ENCODE results near the gene PCGF3.
"Not testable (repeated sequence)": the region's sequence is repeated elsewhere in the genome, so short reads cannot be mapped to it uniquely, and the experiment has no call there.

Gene PCGF3

DNA sequence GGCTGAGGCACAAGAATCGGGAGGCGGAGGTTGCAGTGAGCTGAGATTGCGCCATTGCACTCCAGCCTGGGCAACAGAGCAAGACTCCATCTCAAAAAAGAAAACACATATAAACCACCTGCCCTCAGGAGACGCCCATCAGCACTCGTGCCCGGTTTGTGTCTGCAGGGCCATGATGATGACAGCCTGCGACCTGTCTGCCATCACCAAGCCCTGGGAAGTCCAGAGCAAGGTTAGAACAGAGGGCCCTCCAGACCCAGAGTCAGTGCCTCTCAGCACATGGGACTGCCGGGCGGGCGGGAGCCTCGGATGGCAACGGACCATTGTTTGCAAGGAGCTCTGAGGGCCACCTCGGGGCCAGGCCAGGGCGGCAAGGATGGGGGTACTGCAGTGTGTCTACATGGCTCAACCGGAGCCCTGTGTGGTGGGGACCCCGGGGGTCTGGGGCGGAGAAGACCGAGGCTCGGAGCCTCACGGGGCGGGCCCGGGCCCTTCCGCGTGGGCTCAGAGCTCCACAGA lies 40.9 kb upstream of the PCGF3 start:
- Mint-ChIP-seq H3K9me3 (peaks cover 5% of the 10 kb centered on the region), H3K27ac (peak overlapping the region; percentile 84), H3K4me1 (peaks cover 28% of the 10 kb centered on the region), H3K4me3 (peak overlapping the region; percentile 84), H3K36me3 (peaks cover 22% of the 10 kb centered on the region), H3K27me3 (no peaks in the 10 kb centered on the region)
- no peak for ATAC-seq

DNA sequence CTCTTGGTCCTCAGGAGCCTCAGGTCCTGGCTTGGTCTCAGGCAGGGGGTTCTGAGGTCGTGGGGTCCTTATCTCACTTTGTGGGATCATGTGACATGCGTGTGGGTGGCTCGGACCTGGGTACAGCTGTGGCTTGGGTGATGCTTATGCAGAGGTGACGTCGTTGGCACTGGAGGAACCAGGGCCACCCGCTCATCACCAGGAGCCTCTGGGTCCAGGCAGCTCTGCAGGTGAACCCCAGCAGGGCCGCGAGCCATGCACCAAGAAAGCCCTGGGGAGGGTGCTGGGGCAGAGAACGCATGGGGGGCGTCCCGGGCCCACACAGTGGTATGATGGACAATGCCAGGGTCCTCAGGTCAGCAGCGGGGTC lies 40.3 kb upstream of the PCGF3 start:
- peaks cover 5% of the 10 kb centered on the region for H3K9me3 Mint-ChIP-seq
- H3K4me3 Mint-ChIP-seq: no peak overlapping the region
- H3K4me1 Mint-ChIP-seq: peaks cover 28% of the 10 kb centered on the region
- H3K36me3 Mint-ChIP-seq: peaks cover 16% of the 10 kb centered on the region
- H3K27ac Mint-ChIP-seq: no peak overlapping the region
- no peak for ATAC-seq
- no peaks in the 10 kb centered on the region for H3K27me3 Mint-ChIP-seq

DNA sequence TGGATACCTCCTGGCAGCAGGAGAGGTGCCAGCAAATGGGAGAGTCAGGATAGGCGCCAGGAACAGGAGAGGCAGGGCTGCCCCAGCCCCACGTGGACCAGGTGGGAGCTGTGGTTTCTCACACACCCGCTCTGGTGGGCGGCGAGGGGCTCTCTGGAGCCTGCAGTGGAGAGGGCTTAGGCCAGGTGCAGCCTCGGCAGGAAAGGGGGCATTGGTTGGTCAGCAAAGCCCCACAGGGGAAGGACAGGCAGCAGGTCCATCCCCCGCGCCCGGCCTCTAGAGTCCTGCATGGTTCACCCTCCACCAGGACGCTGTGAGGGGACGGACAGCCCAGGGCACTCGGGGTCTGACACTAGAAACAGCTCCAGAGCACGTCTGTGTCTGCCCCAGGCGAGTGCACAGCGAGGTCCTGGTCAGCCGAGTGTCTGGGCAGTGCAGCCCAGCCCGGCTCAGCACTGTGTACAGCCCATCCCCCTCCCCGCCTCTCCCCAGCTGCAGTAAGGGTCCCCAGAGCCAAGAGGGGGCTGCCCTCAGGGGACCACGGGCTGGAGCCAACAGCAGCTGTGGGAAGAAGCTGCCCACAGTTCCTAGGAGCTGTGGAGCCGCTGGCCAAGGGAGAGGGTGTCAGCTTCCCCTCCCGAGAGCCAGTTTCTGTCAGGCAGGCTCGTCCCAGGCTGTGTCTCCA lies 39.7 kb upstream of the PCGF3 start:
- Mint-ChIP-seq H3K36me3 (peaks cover 14% of the 10 kb centered on the region), H3K9me3 (peaks cover 2% of the 10 kb centered on the region), H3K27me3 (no peaks in the 10 kb centered on the region), H3K4me3 (no peak overlapping the region), H3K27ac (no peak overlapping the region), H3K4me1 (peaks cover 28% of the 10 kb centered on the region)
- ATAC-seq: no peak

DNA sequence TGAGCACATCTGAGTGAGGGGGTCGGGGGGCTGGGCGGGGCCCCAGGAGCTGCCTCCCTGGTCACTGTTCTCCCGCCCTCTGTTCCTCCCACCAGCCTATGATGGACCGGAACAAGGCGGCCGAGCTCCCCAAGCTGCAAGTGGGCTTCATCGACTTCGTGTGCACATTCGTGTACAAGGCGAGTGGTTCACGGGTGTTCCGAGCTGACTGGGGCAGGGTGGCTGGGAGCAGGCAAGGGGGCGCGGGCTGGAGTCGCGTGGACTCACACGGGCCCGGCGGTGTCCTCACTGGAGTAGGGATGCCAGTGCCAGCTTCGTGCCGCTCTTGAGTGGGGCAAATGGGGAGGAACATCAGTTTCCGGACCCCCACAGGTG lies 39.2 kb upstream of the PCGF3 start:
- no peak overlapping the region for H3K27ac Mint-ChIP-seq
- H3K36me3 Mint-ChIP-seq: peaks cover 16% of the 10 kb centered on the region
- no peak for ATAC-seq
- H3K9me3 Mint-ChIP-seq: no peaks in the 10 kb centered on the region
- H3K4me3 Mint-ChIP-seq: no peak overlapping the region
- H3K27me3 Mint-ChIP-seq: no peaks in the 10 kb centered on the region
- peaks cover 28% of the 10 kb centered on the region for H3K4me1 Mint-ChIP-seq

DNA sequence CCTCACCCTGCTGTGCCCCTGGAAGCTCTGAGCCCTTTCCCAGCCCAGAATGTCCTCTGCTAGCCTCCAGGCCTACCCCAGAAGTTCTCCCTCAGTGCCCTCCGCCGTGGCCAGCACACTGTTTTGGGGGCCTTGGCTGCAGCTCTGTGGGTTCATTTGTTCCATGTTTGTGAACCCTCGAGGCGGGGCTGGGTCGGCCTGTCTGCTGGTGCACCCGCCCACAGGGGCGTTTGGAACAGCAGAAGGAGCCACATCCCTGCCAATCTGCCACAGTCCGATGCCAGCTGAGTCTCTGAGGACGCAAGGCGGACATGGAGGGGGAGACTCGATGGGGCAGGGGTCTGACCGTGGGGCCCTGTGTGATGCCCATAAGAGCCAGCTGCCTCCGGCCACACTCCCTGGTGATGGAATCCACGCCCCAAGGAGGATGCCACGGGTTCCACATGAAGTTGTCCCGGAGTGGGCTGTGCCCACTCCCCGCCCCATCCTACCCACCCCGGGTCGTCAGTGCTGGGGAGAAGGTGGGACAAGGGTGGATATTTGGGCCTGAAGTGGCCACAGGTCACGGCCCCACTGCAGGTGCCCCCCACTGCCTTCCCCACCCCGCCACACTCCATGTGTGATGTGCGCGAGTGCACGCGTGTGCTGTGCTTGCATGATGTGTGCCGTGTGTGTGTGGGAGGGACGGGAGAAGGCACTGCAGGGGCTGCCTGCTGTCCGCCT lies 38.6 kb upstream of the PCGF3 start:
- peaks cover 18% of the 10 kb centered on the region for H3K36me3 Mint-ChIP-seq
- H3K27ac Mint-ChIP-seq: no peak overlapping the region
- ATAC-seq: no peak
- no peaks in the 10 kb centered on the region for H3K9me3 Mint-ChIP-seq
- no peaks in the 10 kb centered on the region for H3K27me3 Mint-ChIP-seq
- no peak overlapping the region for H3K4me3 Mint-ChIP-seq
- peaks cover 28% of the 10 kb centered on the region for H3K4me1 Mint-ChIP-seq

DNA sequence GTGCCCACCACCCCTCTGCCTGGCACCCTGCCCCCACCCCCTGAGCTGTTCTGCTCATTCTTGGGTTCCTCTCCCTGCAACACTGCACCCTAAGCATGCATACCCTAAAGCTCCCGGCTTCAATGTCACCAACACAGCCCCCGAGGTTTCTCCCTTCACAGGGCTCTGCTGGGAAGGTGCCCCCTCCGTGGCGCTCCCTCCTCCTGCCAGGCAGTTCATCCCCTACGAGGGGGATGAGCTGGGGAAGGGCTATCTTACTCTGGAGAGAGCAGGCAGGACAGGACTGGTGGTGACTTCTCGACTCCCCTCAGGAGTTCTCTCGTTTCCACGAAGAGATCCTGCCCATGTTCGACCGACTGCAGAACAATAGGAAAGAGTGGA lies 38.1 kb upstream of the PCGF3 start:
- ATAC-seq: no peak
- Mint-ChIP-seq H3K4me1 (peaks cover 22% of the 10 kb centered on the region), H3K27me3 (no peaks in the 10 kb centered on the region), H3K4me3 (no peak overlapping the region), H3K36me3 (peaks cover 19% of the 10 kb centered on the region), H3K27ac (no peak overlapping the region), H3K9me3 (no peaks in the 10 kb centered on the region)

DNA sequence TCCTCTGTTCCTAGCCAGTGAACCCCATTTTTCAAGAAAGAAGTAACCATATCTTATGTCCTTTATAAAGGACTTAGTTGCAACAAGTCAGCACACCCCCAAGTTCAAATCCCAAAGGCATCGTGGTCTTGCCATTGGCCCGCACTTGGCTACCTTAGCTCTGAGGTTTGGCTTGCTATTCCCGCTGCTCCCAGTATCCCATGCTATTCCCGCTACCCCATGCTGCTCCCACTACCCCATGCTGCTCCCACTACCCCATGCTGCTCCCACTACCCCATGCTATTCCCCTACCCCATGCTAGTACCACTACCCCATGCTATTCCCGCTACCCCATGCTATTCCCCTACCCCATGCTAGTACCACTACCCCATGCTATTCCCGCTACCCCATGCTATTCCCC lies 37.4 kb upstream of the PCGF3 start:
- Mint-ChIP-seq H3K36me3 (peaks cover 23% of the 10 kb centered on the region), H3K4me1 (peaks cover 20% of the 10 kb centered on the region)
- H3K4me3 Mint-ChIP-seq, H3K27me3 Mint-ChIP-seq, H3K27ac Mint-ChIP-seq, ATAC-seq, H3K9me3 Mint-ChIP-seq: not testable (repeated sequence)

DNA sequence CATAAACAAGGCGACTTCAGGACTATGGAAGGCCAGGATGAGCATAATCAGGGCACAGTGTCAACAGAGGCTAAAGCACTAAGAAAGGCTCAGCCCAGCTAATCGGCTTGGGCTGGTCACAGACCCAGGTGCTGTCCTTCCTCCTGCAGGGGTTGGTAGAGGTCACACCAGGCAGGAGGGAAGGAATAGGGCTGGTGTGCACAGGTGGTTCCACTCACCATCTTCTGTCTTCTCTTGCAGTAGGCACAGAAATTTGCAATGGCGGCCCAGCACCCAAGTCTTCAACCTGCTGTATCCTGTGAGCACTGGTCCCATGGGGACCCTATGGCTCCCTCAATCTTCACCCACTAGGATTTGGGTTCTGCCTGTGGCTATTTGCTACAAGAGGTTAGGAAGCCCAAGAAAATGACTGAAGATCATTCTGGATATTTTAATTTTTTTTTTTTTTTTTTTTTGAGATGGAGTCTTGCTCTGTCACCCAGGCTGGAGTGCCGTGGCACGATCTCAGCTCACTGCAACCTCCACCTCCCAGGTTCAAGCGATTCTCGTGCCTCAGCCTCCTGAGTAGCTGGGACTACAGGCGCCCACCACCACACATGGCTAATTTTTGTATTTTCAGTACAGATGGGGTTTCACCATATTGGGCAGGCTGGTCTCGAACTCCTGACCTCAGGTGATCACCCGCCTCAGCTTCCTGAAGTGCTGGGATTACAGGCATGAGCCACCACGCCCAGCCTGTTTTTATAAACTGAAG lies 35.6 kb upstream of the PCGF3 start:
- H3K27ac Mint-ChIP-seq, H3K4me3 Mint-ChIP-seq, H3K27me3 Mint-ChIP-seq, H3K9me3 Mint-ChIP-seq, ATAC-seq: not testable (repeated sequence)
- Mint-ChIP-seq H3K36me3 (peaks cover 27% of the 10 kb centered on the region), H3K4me1 (peaks cover 17% of the 10 kb centered on the region)

DNA sequence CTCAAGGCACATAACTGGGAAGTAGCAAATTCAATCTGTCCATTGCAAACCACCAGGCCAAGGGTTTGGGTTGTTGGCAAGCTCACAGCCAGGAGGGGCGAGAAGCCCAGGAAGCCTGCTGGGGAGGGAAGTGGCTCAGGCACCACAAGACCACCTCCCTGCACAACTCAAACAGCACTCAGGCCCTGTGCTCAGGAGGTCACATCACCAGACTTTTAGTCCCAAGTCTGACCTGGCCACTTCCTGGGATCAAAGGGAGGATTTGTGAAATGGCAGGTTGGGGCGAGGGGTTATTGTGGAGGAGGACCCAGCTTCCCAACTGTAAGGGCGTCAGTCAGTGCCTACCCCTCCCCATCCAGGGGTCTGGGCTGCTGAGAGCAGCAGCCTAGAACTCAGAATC lies 33.9 kb upstream of the PCGF3 start:
- Mint-ChIP-seq H3K9me3 (no peaks in the 10 kb centered on the region), H3K27ac (no peak overlapping the region), H3K27me3 (no peaks in the 10 kb centered on the region), H3K4me3 (no peak overlapping the region), H3K4me1 (peaks cover 29% of the 10 kb centered on the region), H3K36me3 (peaks cover 27% of the 10 kb centered on the region)
- no peak for ATAC-seq

DNA sequence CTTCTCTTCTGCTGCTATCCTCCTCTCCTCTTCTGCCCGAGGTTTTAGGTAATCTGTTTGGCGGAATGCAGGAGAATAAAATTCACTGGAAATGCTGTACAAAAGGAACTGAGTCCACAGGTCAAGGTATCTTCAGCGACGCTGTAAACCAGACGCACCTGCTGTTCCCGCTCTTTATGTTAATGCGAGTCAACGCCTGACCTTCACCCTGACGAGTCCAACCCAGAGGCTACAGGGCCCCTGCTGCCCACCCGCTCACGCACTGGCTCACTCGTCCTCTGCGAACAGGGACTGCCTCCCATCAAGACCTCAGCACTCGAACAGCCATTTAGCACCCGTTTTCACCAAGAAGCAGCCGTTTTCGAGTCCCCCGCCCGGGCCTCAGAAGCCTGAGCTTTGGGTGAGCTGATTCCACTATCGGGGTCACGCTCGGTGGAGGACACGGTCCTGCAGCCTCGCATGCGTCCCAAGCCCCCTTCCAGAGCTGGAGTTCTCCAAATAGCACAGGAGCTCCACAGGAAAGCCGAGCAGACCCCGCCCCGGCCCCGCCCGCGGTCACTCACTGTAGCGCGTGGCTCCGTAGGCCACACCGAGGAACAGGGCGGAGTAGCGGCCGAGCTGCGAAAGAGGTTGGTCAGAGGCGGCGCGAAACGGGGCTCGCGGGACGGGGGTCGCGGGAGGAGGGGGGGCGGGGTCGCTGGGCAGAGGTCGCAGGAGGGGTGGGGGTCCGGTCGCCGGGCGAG lies 32.1 kb upstream of the PCGF3 start:
- Mint-ChIP-seq H3K36me3 (peaks cover 27% of the 10 kb centered on the region), H3K4me1 (peaks cover 46% of the 10 kb centered on the region), H3K9me3 (no peaks in the 10 kb centered on the region), H3K27me3 (no peaks in the 10 kb centered on the region), H3K4me3 (peak overlapping the region; percentile 89), H3K27ac (peak overlapping the region; percentile 90)
- ATAC-seq: no peak

DNA sequence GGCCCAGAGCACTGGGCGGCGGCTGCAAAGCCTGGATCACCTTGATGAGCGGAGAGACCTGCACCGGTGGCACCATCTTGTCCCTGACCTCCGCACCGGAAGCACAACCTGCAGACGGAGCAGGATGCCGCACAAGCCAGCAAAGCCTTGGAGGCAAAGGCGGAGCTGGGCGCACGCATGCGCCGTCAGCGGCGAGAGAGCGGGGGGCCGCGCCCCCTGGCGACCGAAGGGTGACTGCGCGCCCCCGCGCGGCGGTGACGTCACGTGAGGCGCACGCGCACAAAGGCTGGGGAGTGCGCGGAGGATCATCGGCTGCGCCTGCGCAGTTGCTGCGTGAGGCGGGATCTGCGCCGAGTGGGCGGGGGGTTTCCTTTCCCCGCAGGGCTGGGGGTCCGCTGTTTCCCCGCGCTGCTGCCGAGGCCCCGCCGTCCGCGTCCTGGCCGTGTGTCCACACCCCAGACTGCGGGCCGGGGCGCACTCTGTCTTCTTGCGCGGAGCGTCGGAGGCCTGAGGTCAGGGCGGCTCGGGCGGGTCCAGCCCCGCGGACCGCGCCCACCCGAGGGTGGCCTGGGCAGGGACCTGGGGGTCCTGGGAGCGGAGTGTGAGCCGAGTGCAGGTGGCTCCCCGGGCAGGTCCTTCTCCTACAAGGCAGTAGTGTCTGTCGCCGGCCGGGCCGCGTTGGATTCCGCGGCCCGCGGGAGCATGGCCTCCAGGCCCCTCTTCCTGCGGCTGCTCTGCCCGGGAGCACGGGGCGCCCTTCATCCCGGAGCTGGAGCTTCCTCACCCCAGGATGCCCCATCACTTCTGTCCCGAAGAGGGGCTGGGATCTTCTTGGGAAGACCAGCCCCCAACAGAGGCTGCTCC lies 31.2 kb upstream of the PCGF3 start, which contains the start of the genes ATP5ME and MYL5:
Gene ATP5ME, minus strand, starts transcription at position 105 of the 864 bp plus-strand sequence. Its CDS starts 29 bp downstream, at position 76.
Gene MYL5, plus strand, starts transcription at position 371 of the 864 bp plus-strand sequence. CDS start 3,485 bp downstream, outside the sequence.
- no peaks in the 10 kb centered on the region for H3K27me3 Mint-ChIP-seq
- H3K4me1 Mint-ChIP-seq: peaks cover 46% of the 10 kb centered on the region
- H3K27ac Mint-ChIP-seq: peak within 1 kb of the TSS; percentile 90
- peaks cover 27% of the 10 kb centered on the region for H3K36me3 Mint-ChIP-seq
- peak within 1 kb of the TSS; percentile 89 for H3K4me3 Mint-ChIP-seq
- H3K9me3 Mint-ChIP-seq: no peaks in the 10 kb centered on the region
- ATAC-seq: peak; percentile 89

DNA sequence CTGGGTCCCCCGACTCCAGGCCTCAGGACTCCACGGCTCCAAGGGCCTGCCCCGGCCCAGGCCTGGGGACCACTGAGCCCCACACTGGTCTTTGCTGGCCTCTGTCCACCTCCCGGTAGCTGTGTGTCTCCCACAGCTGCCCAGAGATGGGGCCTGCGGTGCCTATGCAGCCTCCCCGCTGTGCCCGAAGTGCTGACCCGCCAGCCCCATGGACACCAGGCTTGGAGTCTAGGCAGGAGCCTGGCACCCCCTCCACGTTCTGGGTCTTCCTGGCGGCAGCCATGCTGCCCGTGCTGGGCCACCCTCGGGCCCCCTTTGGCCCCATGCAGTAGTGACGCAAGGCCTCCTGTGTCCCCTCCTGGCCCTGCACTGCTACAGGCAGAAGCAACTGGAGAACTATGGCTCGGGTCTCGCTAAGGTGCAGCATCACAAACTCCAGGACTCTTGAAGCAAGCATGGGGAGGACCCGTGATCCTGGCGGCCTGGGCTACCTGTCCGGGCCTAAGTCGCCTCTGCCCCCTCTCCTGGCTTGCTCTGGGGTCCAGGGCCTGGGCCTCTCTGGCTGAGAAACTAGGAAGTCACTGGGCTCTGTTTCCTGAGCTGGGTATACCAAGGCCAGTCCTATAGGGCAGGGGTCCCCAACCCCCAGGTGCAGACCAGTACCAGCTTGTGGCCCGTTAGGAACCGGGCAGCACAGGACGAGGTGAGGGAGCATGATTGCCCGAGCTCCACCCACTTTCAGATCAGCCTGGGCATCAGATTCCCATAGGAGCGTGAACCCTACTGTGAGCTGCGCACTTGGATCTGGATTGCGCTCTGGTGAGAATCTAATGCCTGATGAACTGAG lies 30.4 kb upstream of the PCGF3 start:
- Mint-ChIP-seq H3K27me3 (no peaks in the 10 kb centered on the region), H3K4me1 (peaks cover 52% of the 10 kb centered on the region), H3K4me3 (peak overlapping the region; percentile 89), H3K9me3 (no peaks in the 10 kb centered on the region), H3K36me3 (peaks cover 27% of the 10 kb centered on the region), H3K27ac (peak overlapping the region; percentile 90)
- peak; percentile 3 for ATAC-seq

All from stimulated activated memory B cell treated with anti-CD40 and anti-IgM and Interleukin-4, amounts not matched to agents 10 μg/mL and 1 μg/mL and 100 μg/mL, for 72 hours (primary cell).